T follicular helper cell (primary cell): ENCODE measurements around the gene GPC1.

Experiments
- DNase-seq: peaks from one replicate; pipeline ENCODE4 v3.0.0-alpha.2; 2020; ENCODE audit warnings: low read depth

Gene GPC1

DNA sequence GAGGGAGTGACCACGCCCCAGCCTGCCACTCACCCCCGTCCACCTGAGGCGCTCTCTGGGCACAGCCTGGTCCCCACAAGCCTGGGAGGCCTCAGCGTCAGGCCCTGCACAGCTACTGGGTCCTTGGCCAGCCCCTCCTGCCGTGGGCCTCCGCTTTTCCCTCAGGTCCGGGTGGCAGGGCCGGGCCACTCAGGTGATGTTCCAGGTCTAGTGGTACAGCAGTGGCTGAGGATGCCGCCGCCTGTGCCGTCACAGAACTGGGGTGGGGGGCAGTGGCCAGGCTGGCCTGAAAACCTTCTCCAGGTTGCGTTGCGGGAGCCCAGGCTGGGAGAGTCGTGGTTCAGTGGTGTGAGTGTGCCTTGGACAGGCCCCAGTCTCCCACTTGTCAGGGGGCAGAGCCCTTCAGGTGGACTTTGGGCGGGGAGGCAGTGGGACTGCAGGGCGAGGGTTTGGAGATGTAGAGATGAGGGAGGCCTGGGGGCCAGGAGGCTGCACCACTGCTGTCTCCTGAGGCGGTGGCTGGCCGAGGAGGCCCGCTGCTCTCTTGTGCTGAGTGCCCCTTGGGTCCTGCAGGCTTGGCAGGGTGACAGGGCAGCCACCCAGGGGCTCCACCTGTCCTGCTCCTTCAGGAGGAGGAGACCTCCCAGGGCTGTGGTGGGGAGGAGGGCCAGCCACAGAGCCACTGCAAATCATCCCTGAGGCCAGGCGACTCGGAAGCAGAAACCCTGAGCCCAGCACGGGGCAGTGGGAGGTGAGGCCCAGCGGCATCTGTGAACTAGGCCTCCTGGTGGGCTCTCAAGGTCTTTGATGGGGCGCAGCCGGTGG lies 7.6 kb downstream of the GPC1 start:
- DNase-seq: no peak

DNA sequence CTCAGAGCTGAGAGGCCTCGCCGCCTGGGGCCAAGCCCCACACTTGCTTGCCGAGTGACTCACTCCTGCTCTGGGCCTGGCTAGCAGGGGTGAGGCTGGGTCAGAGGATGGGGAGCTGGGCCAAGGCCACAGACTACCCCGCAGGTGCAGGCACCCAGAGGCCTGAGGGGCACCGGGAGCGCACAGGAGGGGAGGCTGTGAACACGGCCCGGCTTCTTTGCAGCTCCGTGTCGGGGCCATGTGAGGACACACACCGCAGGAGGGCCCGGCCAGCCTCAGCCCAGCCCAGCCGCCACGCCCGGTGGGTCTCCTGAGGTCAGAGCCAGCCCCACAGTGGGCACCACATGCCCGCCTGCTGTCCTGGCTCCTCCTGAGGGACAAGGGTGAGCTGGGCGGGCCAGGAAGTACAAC lies 8.4 kb downstream of the GPC1 start:
- DNase-seq: no peak

DNA sequence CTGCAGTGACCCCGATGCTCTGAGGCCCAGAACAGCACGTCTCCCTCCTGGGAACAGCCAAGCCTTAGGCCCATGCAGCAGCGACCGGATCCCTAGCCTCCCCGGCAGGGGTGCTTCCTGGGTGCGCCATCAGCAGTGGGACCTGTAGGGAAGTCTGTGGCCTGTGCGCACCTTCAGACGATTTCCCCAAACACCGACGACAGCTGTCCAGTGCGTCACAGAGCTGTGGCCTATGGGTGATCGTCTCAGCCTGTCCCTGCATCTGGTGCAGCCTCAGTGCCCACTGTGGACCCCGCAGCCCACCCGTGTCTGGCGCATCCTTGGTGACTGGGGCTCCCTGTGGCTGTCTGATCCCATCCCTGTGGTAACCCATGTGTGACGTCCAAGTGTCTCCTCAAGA lies 9.0 kb downstream of the GPC1 start:
- no peak for DNase-seq

DNA sequence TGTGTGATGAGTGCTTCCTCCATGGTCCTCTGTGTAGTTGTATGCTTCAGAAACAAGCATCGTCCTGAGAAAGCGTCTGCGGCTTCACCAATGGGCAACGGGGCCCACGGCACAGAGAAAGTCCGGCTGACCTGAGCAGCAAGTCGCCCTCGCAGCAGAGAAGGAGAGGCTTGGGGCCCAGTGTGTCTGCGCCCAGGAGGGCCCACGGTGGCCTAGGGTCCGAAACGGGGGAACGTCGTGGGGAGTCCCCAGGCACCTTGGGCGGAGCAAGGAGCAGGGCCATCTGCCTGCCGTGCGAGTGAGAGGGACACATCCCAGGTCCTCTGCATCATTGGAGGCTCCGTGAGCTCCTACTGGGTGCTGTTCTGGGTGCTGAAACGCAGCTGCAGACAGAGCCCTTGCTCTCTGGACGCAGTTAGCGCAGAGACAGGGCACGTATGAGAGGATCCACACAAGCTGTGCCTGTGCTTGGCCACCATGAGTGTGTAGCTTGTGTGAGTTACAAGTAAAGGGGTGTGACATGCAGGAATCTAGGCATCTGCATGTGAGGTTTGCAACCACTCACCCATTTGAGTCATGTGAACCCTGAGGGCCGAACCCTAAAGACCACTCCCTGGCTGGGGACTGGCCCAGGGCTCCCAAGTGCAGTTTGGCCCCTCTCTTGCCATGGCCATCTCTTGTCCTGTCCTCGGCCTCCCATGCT lies 10.6 kb downstream of the GPC1 start:
- no peak for DNase-seq

DNA sequence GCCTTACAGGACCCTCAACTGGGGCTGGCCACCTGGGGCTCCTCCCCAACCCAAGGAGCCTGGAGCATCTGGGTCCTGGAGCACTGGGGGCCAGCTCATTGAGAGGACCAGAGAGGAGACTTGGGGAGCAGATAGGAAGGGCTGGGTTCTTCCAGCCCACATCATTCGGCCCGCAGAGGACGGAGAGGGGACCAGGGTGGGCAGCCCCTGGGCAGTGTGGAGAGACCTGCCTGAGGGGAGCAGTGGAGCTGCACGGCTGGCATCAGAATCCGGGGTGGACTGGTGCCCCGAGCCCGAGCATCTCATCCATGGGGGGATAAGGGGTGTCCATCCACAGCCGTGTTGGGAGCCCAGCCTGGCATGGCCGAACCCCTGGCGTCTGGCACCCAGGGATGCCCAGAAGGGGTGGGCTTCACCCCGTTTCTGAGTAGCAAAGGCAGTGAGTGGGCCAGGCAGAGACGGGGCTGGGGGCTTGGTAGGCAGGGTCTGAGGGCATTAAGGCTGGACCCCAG lies 11.3 kb downstream of the GPC1 start:
- DNase-seq: no peak

DNA sequence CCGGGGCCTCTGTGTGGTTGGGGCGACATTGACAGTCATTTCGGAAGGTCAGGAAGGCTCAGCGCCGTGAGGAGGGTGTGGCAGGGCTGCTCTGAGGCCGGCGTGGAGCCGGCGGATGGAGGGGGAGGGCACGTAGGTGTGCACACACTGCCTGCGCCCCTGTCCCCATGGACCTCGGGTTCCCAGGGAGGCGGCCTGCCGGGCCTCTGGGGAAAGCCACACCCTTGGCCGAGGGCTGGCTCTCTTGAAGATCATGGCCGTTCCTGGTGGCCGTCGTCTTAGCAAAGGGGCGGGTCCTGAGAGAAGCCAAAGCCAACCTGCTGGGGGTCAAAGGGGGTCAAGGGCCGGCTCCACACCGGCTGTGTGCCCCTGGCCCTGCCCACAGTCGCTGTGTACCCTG lies 11.9 kb downstream of the GPC1 start:
- DNase-seq: no peak

DNA sequence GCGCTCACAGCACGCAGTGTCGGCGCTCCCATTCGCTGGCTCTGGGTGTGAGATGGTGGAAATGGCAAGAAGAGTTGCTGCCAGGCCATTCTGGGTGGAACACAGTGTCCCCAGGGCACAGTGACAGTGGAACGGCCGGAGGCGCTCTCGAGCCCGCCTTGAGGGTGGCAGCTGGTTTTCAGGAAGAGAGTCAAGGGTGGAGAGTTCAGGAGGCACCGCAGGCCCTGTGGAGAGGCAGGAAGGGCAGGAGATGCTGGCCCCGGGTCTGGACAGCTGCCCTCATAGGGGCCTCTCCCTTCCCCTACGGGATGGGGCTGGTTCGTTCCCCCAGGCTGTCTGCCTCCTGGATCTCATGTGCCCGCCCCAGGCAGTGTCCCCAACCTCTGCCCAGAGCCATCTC lies 12.5 kb downstream of the GPC1 start:
- DNase-seq: no peak

DNA sequence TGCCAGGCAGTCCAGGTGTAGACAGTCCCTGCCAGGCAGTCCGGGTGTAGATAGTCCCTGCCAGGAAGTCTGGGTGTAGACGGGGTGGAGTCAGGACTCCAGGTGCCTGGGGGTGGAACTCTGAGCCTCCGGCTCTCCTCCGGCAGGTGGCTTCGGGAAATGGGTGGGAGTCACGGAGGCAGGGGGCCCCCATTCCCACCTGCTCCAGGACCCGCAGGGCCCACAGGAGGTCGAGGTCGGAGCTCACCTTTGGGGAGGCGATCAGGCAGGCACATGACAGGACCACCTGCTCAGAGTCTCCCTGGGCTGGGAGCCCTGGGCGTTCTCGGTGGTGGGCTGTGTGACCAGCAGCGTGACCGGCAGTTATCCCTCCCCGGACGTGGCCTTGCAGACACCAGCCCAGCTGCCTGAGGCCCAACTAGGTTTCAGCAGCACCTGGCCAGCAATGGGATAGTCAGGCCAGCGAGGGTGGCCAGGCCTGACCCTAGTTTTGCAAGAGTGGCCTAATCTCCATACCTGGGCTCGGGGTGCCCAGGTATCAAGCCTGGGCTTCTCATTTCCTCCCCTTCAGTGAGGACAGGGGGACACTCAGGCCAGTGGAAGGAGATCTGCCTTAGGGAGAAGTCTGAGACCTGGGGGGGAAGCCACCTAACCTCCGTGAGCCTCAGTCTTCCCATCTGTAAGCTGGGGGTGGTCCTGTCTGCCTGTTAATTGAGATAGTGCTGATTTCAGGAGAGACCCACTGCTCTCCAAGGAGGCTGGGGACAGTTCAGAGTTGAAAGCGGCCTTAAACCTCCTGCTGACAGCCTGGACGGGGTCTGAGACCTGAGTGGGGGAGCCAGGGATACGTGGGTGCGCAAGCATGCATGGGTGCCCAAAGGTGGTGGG lies 13.2 kb downstream of the GPC1 start:
- DNase-seq: no peak

DNA sequence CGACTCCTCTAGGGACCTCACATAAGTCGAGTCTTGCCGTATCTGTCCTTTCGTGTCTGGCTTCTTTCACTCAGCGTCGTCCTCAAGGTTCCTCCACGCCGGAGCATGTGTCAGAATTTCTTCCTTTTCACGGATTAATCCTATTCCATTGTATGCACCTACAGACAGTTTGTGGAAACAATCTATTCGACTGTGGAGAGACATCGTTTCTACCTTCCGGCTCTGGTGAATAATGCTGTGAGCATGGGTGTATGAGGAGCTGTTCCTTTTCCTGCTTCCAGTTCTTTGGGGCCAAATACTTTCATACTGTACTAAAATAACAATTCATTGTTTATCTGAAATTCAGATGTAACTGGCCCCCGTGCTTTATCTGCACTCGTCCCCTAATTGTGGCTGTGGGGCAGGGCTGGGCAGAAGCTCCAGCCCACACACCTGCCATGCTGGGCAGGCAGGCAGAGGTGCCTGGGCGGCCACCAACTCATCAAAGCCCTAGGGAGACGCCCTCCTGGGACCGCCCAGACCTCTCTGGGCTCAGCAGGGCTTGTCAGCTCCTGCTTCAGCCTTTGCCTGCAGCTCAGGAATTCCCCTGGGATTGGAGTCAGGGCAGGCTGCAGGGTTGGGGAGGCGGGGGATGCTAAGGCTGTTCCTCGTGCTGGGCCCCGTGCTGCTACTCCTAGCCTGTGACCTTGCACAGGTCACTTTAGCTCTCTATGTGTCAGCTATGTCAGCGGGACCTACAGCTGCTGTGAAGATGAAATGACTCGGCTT lies 14.5 kb downstream of the GPC1 start:
- no peak for DNase-seq

DNA sequence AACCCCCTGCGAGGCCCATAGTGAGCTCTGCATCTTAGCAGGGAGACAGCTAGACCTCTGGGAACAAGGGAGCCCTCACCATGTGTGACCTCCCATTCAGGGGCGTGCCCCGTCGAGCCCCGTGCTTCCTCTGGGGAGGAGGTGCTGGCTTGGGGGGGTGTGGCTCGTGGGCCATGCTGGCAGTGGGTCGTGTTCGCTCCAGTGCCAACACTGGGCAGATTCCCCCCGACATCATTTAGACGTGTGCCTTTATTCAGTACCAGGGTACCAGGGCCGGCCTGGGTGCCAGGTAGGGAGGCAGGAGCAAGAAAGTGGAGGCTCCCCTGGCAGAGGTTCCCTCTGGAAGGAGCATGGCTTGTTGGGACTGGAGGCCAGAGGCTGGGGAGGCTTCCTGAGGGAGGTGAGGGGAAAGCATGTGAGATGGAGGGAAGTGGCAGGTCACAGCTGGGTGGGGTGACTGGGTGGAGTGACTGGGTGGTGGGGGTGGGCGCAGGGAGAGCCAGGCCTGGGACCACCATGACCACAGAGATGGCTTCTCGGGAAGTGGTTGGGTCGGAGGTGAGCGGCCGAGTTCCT lies 15.2 kb downstream of the GPC1 start:
- no peak for DNase-seq

DNA sequence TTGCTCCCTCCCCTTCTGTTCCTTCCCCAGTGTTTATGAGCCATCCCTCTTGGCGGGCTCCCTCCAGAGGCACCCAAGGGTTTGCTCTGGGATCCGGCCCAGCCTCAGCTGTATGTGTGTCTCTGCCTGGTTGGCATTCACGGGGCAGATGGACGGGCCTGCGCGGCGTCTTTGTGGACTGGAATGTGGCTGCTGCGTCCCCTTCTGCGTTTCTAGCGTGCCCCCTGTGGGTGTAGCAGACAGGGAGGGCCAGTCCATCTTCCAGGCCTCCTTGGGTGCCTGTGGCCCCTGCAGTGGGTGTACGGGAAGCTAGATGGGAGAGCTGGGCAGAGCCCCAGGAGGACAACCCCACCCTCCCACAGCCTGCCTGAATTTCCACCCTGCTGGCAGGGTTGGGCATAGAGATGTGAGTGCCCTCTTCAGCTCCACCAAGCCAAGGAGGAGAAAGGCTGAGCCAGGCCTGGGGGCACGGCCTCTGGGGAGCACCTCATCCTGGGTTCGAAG lies 15.7 kb downstream of the GPC1 start:
- DNase-seq: no peak

DNA sequence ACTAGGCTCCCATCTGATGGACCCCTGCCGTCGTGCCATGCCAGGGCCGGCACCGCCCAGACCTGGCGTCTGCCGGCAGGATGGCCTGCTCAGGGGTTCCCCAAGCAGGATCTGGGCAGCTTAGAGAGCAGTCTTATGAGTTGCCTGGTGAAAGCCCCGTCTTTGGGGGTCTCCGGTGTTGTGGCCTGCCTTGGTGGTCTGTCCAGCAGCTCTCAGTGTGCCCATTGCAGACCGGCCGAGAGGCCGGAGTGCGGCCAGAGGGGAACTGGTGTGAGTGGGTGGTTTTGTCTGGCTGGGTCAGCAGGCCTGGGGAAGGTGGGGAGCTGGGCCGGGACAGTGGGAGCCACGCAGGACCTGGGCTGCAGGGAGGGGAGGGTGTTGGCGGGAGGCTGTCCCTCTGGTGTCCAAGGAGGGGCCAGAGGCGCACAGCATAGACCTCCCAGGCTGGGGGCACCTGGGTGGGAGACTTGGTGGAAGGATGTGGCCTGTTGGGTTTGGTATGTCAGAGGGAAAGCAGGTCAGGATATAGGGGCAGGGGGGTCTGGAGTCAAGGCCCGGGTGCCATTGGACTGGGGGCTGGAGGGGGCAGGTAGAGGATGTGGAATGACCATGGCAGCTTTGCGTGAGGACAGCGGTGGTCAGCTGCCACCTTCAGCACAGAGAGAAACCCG lies 16.5 kb downstream of the GPC1 start:
- DNase-seq: no peak

DNA sequence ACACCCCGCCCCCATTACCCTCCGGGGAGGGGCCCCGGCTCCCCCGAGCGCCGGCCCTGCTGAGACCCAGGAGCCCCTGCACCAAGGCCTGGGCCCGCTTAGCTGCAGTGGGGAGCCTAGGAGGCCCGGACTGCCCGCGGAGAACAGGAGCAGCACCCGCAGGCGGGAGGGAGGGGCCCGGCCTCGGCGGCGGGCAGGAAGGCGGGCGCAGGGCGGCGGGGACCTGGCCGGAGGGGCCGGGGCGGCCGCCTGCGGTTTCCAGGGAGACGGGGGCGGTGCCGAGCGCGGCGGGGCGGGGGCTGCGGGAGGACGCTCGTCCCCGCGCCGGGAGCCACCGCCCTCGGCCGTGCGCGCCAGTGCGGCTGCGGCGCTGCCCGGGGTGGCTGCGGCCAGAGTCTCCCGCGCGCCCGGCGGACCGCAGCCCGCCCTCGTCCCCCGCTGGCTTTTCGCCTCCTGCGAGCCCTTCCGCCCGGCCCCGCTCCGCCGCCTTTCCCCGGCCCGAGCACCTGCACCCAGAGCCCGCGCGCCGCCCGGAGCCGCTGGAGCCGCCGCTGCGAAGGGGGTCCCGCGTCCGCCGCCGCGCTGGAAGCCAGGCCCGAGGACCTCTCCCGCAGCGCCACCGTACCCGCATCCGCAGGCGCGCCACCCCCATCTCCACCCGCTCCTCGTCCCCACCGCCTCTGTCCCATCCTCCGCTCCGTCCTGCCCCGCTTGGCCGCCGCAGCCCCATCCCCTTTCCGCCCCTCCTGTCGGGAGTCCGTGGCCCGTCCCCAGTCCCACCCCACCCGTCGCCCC lies 17.2 kb downstream of the GPC1 start:
- no peak for DNase-seq

DNA sequence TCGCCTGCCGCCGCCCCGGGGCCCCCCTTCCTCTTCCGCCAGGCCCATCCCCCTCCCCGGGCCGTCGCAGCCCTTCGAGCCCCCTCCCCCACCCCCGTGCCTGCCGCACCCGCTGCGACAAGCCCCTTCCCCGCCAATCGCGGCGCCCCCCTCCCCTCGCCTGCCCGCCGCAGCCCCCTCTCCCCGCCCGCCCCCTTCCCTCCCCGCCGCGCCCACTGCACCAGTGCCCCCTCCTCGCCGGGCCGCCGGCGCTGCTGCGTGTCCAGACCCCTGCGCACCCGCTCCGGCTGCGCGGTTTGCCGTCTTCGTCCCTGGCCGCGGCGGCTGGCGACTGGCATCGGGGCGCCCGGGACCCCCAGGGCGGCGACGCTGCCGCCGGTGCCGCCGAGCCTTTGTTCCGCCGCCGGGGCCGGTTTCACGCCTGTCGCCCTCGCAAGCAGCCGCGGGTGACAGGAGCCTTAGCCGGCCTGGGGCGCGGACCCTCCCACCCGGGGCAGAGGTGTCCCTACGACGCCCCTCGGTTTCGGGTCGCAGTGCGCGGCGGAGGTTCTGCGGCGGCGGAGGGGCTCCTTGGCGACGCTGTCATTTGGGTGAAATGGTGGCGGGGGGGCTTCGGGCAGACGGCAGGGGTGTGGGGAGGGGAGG lies 18.1 kb downstream of the GPC1 start:
- no peak for DNase-seq

DNA sequence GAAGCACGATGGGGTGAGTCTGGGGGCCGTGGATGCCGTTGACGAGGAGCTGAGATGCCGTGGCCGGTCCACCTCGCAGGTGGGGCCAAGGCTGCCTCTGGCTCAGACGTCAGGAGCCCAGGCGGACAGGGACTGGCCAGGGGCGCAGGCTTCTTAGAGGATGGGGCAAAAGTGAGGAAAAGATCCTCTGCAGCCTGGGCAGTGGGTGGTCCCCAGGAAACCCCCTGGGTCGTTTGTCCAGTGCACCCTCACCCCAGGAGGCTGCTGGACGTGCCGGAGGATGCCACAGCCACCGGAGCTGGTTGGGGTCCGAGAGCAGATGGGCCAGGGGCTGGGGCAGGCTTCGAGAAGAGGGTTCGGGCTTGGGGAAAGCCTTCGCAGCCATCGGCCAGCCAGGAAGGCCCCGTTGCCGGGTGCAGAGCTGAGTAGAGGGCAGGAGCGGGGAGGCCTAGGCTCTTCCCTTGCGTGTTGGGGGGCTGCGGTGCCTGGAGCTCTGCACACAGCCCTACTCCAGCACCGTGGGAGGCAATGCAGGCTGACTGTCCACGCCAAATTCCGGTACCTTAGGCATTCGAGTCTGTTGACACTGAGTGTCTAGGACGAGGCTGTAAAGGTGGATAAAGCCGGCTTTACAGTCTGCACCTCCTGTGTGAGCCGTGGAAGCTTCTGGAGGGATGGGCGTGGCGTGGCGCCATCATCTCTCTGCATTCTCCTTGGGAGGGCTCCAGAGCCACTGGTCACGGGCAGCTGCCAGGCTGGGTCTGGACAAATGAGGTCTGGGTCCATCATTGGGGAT lies 18.8 kb downstream of the GPC1 start:
- DNase-seq: no peak

DNA sequence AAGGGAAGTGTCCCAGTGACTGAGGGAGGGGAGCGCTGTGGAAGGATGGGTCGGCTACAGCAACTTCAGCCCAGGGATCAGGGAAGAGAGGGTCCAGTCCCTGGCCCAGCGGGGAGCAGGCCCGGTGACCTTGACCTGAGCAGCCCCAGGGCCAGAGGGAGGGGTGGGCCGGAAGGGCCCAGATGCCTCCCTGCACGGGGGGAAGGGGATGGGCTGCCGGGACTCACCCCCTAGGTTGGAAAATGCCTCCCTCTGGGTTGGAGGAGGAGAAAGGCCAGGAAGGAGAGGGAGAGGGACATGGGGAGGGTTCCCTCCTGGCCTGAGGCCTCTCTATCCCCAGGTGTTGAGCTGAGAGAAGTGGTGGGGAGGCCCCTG lies 19.8 kb downstream of the GPC1 start:
- DNase-seq: no peak

DNA sequence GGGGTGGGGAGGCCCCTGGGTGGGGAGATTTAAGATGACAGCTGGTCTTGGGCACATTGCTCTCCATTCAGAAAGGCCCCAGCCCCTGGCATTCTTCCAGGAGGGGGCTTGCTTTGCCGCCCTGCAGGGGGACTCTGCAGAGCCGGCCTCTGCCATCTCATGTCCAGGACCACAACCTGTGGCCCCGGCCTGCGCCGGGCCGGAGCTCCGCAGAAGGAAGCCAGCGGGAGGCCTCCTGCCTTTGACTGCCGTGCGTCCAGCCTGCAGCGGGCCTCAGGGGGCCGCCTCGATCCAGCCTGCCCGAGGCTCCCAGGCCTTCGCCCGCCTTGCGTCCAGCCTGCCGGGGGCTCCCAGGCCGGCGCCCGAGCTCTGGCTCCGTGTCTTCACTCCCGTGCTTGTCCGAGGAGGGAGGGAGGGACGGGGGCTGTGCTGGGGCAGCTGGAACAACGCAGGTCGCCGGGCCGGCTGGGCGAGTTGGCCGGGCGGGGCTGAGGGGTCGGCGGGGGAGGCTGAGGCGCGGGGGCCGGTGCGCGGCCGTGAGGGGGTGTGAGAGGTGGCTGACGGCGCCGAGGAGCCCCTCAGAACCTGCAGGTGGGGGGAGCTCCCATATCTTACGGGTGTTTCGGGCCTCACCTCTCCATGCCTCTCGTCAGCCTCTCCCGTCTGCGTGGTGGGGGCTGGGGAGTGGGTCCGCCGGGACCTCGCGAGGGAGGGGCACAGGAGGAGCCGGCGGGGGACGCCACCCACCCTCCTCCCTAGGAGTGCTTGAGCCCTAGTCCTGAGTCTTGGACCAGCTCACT lies 20.4 kb downstream of the GPC1 start:
- no peak for DNase-seq
